CD4-positive, alpha-beta T cell treated with Interferon alpha-2 for 1 hour (primary cell): Measurements from ENCODE around the gene PTHLH.

Source experiments
- DNase-seq, 2 donors: peaks; one replicate each; pipeline ENCODE4 v3.0.0-alpha.2; 2020 to 2022

Gene PTHLH

GRCh38 chr12:27972721-27973120 is at the start of gene PTHLH:
PTHLH (minus strand) TSS chr12:27972733; CDS start chr12:27969494, 3,239 bp downstream.
- no peak for DNase-seq

DNA sequence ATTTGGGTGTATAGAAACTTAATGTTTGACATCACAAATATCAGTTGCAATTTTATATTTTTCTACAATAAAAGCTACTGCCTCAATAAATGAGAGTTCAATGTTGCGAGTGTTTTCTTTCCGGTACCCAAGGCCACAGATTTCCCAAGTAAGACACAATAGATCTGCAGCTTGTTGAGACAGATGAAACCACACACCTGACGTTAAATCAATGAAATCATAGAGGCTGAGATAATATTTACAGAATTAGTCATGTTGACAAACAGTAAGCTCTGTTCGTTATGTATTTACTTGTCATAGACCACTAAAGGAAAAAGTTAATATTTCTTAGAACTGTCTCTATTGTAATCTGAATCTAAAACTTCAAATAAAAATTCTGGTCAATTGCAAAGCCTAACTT is 49.2 kb upstream of the PTHLH start:
- DNase-seq, result no peak

DNA sequence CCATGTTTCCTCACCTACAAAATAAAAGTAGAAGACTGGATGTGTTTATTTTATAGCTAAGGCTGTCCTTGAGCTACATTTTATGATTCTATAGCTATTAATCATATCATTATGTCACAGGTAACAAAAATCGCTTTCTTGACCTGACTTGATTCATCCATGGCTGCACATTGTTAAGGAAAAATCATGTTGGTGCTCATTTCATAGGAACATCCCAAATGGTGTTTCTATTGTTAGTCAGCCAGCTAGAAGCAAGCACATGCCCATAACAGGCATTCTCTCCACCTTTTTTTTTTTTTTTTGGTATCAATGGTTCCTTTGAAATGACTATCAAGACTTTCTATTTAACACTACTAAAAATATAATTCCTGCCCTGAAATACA is 45.3 kb upstream of the PTHLH start:
- no peak for DNase-seq

DNA sequence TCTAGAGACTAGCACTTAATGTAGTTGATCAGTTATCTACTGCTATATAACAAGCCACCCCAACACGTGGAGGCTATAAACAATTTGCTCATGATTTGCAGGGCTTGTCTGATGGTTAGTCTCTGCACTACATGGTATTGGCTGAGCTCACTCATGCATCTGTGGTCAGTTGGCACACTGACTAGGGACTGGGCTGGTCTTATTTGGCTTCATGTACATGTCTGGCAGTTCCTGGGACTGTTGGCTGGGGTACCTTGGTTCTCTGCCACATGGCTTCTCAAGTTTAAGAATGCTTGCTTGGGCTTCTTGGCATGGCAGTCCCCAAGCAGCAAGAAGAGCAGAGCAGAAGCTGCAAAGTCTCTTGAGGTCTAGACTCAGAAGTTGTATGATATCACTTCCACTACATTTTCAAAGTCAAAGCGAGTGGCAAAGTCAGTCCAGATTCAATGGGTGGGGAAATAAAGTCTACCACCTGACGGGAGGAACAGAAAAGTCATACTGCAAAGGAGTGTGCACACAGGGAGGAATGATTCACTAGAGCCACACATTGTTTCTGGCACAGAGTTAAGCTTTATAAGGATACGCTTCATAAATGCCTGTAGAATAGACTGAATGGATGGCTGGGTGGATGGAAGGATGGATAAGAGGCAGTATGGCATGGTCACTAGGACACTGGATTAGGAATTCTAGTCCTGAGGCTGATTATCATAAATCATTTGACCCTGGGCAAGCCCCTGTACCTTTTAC is 44.8 kb upstream of the PTHLH start:
- DNase-seq, result no peak

DNA sequence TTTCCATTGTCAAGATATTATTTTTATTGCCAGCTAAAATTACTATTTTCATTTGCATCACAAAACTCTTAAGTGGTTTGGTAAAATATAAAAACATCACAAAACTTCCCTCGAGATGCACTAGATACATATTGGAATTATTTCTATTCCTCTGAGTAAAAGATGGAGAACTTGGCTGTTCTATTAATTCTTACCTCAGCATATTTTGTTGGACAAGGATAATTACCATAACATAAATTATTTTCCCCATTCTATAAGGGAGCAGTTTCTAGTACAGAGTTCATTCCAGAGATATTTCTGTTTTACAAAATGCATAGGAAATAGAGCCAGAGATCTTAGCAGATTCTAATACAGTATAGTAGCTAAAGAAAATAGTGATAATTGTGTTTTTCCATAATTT is 42.6 kb upstream of the PTHLH start:
- no peak for DNase-seq

GRCh38 chr12:28014196-28014595 is 41.7 kb upstream of the PTHLH start:
- DNase-seq, result no peak

GRCh38 chr12:28012333-28012918 is 39.9 kb upstream of the PTHLH start:
- DNase-seq, result no peak

- DNase-seq, result no peak
Measured at GRCh38 chr12:28010036-28010435, 37.5 kb upstream of the PTHLH start.

DNA sequence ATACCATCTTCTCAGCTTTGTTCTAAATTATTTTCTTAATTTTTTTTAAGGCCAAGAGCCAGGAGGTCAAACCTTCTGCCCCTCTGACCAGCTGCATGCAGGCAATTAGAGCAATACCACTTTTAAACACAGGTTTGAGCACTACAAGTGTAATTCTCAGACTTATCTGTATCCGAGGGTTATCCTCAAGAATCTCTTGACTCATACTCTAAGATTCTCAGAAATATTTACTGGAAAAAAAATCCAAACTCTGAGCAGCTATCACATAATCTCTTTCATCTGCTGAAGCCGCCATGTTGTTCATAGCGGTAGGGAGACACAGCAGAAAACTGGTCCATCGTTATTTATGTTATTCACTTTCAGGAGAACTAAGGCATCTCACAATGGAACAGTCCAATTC is 27.4 kb upstream of the PTHLH start:
- no peak for DNase-seq

DNA sequence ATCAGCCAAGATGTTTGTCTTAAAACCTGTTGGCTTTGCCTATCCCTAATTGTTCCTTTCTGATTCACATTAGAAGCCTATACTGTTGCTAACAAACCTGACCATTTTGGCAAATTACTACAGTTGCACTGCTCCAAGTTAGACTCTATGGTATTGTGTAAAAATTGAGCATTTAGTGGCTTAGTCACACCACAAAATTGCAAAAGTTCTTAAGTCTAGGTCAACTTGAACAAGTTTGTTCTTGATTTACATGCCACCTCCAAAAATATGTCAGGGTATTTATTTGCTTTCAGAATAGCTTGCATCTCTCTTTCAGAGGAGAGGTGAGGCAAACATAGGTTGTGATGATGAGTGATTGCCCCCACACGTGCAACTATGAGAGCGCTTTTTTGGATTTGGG is 27.0 kb upstream of the PTHLH start:
- no peak for DNase-seq

GRCh38 chr12:27998658-27999057 is 26.1 kb upstream of the PTHLH start:
- DNase-seq, result no peak

GRCh38 chr12:27998170-27998569 is 25.6 kb upstream of the PTHLH start:
- no peak for DNase-seq

GRCh38 chr12:27996761-27997160 is 24.2 kb upstream of the PTHLH start:
- no peak for DNase-seq

DNA sequence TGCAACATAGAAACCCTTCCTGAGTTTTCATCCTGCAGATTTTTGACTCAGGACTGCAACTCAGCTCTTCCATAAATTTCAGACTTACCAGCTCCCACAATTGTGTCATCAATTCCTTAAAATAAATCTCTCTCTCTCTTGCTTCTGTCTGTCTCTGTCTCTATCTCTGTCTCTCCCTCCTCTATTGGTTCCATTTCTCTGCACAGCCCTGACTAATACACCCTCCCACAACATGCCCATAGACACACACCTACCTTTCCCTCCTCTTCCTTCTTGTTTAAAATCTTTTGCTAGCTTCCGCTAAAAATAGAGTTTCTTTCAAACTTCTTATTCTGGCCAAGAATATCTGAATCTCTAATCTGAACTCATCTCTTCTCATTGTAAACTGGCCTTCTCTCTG is 22.9 kb upstream of the PTHLH start:
- no peak for DNase-seq

DNA sequence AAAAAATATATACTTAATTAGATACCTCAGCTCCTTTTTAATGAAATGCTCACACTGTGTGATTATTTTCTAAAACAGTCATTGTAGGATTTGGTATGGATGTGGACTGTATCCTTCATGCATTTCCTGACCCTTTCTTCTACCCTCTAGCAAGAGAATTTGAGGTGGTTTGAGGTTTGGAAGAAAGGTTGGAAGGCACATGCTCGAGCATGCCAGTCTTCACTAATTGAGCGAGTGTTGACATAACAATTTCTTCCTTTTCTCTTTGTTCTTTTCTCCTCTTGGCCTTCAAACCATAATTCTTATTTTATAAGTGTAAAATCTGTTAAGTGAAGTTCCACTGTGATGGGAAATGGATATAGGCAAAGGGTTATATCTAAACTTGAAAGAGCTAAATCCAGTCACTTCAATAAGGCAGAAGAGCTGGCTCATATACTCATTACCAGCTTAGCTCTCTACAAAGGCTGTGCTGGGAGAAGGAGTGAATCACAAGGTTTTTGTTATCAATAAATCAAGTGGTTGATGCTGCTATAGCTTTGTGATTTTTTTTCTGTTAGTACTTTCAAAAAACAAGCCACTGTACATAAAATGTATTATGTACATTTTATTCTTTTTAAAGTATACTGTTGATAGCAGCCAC is 16.2 kb upstream of the PTHLH start:
- no peak for DNase-seq

GRCh38 chr12:27987331-27987730 is 14.8 kb upstream of the PTHLH start:
- DNase-seq, result no peak

DNA sequence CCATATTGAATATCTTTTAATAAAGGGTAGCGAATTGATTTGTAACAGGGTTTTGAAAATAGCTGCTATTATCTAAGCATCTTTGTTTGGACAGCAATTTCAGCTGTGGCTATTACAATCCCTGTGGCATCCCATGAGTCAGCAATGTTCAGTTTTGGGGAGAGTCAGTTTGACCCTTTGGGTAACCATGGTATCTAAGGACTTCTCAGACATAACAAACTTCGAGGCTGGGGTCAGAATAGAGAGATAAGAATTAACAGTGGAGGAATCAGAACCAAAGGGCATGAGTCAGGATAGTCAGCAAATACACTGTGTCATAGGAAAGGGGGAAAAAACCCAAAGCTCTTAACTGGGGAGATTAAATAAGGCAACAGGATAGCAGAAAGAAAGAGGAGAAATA is 11.7 kb upstream of the PTHLH start:
- DNase-seq, result no peak

GRCh38 chr12:27982951-27983350 is 10.4 kb upstream of the PTHLH start:
- no peak for DNase-seq

GRCh38 chr12:27982385-27982784 is 9.9 kb upstream of the PTHLH start:
- no peak for DNase-seq

- DNase-seq, result no peak
Measured at GRCh38 chr12:27981874-27982273, 9.3 kb upstream of the PTHLH start.

- no peak for DNase-seq
Measured at GRCh38 chr12:27979145-27979544, 6.6 kb upstream of the PTHLH start.

DNA sequence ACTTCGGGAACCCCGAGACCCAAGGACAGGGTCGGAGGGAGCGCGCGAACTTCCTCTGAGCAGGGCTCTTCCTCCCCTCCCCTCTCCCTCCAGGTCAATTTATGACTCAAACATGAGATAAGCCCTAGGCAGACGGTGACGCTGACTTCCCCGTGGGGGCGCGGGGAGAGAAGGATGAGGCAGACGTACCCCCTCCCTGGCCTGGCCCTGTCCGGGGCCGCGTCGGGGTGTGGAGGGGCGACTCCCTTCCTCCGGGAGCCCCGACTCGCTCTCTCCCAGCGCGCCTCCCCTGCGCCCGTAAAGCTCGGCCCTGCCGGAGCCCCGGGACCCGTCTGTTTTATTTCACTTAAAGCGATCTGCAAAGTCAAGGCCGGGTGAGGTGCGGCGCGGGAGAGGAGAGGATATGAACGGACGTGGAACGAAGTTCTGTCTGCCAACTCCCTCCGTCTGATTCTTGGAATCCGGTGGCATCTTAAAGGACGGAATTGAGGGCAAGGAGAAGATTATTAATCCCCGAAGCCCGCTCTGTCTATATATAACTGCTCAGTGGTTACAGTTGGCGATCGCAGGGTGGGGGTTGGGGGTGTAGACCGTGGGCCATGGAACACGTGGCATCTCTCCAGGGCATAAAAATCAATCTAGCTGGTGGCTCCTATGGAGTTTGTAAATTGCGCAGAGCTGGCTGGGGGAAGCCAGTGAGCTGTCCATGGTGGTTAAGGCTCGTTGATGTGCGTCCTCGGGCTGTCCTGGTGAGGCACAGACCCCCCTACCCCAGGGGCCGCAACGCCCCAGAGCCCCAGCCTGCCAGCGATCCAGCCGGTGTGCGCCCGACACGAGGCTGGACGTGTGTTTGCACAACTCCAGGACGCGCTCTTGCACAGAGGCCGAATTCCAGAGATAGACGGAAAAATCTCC is 2.9 kb upstream of the PTHLH start:
- no peak for DNase-seq

DNA sequence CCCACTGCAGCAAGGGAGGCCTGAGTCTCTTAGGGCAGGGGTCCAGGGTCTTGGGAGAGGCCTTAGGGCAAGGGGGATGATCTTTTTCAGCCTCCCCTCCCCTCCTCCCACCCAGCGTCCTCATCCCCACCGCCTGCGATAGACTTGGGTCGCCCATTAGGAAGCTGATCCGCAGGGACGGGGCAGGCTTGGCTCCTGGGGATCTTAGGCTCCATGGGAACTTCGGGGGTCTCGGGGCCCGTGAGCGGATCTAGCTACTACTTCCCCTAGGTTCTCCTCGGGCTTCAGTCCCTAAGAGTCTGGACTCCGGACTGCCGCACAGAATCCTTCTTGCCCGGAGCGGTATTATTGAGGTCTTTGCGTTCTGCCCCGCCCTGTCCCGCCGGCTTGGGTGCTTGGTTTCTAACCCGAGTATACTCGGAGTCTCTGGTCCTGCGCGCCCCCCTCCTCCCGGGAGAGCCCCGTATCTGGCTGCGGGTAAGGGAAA is 2.2 kb upstream of the PTHLH start:
- DNase-seq, result no peak
